ENCODE measurements around the gene GSTA5.
"Not testable (repeated sequence)": the region's sequence is repeated elsewhere in the genome, so short reads cannot be mapped to it uniquely, and the experiment has no call there.

GSTA5 gene

GRCh38 chr6:52802806-52803205, 37.8 kb downstream of the GSTA5 start:
- Histone ChIP-seq H3K27me3 (ENCODE audit: insufficient read depth, low read length, poor library complexity, severe bottlenecking) (no peaks in the 10 kb centered on the region), H3K4me3 (ENCODE audit: low read length, poor library complexity, severe bottlenecking) (no peak overlapping the region), H3F3A (ENCODE audit: low read depth) (no peaks in the 10 kb centered on the region), H2AFZ (ENCODE audit: low read length) (no peak overlapping the region), H3K9ac (ENCODE audit: low read depth, low read length, poor library complexity, severe bottlenecking) (no peak overlapping the region), H3K9me2 (replicated peaks; ENCODE audit: low read depth, low read length) (no peaks in the 10 kb centered on the region), H3K4me2 (ENCODE audit: low read depth, low read length, poor library complexity, severe bottlenecking) (no peak overlapping the region), H4K20me1 (ENCODE audit: insufficient read depth, low read length, poor library complexity, severe bottlenecking) (no peaks in the 10 kb centered on the region), H3K79me2 (ENCODE audit: insufficient read depth, low read length) (no peaks in the 10 kb centered on the region), H3K4me1 (ENCODE audit: insufficient read depth, low read length, poor library complexity, severe bottlenecking) (no peaks in the 10 kb centered on the region), H3K9me3 (ENCODE audit: insufficient read depth, low read depth, low read length) (no peaks in the 10 kb centered on the region), H3K36me3 (ENCODE audit: insufficient read depth, low read length) (no peaks in the 10 kb centered on the region)
- no peak for TF ChIP-seq CTCF (conservative IDR thresholded peaks at IDR 0.05; ENCODE audit: low read length)
- no peak for TF ChIP-seq EZH2phosphoT487 (IDR thresholded peaks at IDR 0.05; ENCODE audit: borderline replicate concordance)

GRCh38 chr6:52801188-52801841, 39.3 kb downstream of the GSTA5 start:
- Histone ChIP-seq H3K79me2 (ENCODE audit: insufficient read depth, low read length) (no peaks in the 10 kb centered on the region), H4K20me1 (ENCODE audit: insufficient read depth, low read length, poor library complexity, severe bottlenecking) (no peaks in the 10 kb centered on the region), H3K4me2 (ENCODE audit: low read depth, low read length, poor library complexity, severe bottlenecking) (no peak overlapping the region), H3F3A (ENCODE audit: low read depth) (no peaks in the 10 kb centered on the region), H3K27me3 (ENCODE audit: insufficient read depth, low read length, poor library complexity, severe bottlenecking) (no peaks in the 10 kb centered on the region), H3K4me3 (ENCODE audit: low read length, poor library complexity, severe bottlenecking) (no peak overlapping the region), H2AFZ (ENCODE audit: low read length) (no peak overlapping the region), H3K4me1 (ENCODE audit: insufficient read depth, low read length, poor library complexity, severe bottlenecking) (no peaks in the 10 kb centered on the region), H3K9me2 (replicated peaks; ENCODE audit: low read depth, low read length) (no peaks in the 10 kb centered on the region), H3K9me3 (ENCODE audit: insufficient read depth, low read depth, low read length) (no peaks in the 10 kb centered on the region), H3K36me3 (ENCODE audit: insufficient read depth, low read length) (no peaks in the 10 kb centered on the region), H3K9ac (ENCODE audit: low read depth, low read length, poor library complexity, severe bottlenecking) (no peak overlapping the region)
- TF ChIP-seq EZH2phosphoT487 (IDR thresholded peaks at IDR 0.05; ENCODE audit: borderline replicate concordance): no peak

- not testable (repeated sequence) for H2AFZ ChIP-seq (ENCODE audit: low read length); H3K9me2 ChIP-seq (replicated peaks; ENCODE audit: low read depth, low read length); H3K4me1 ChIP-seq (ENCODE audit: insufficient read depth, low read length, poor library complexity, severe bottlenecking); H3F3A ChIP-seq (ENCODE audit: low read depth); H3K4me3 ChIP-seq (ENCODE audit: low read length, poor library complexity, severe bottlenecking); H3K9ac ChIP-seq (ENCODE audit: low read depth, low read length, poor library complexity, severe bottlenecking); H3K4me2 ChIP-seq (ENCODE audit: low read depth, low read length, poor library complexity, severe bottlenecking); H3K79me2 ChIP-seq (ENCODE audit: insufficient read depth, low read length); H3K27me3 ChIP-seq (ENCODE audit: insufficient read depth, low read length, poor library complexity, severe bottlenecking); H3K9me3 ChIP-seq (ENCODE audit: insufficient read depth, low read depth, low read length); H4K20me1 ChIP-seq (ENCODE audit: insufficient read depth, low read length, poor library complexity, severe bottlenecking); H3K36me3 ChIP-seq (ENCODE audit: insufficient read depth, low read length)
Measured at GRCh38 chr6:52799272-52799671, 41.3 kb downstream of the GSTA5 start.

GRCh38 chr6:52794366-52794765, 46.2 kb downstream of the GSTA5 start:
- not testable (repeated sequence) for H3K27me3 ChIP-seq (ENCODE audit: insufficient read depth, low read length, poor library complexity, severe bottlenecking); H3K4me2 ChIP-seq (ENCODE audit: low read depth, low read length, poor library complexity, severe bottlenecking); H3K79me2 ChIP-seq (ENCODE audit: insufficient read depth, low read length)

More at GRCh38 chr6:52794366-52794765, 46.2 kb downstream of the GSTA5 start:
- H3K4me3 ChIP-seq (ENCODE audit: low read length, poor library complexity, severe bottlenecking); H3K36me3 ChIP-seq (ENCODE audit: insufficient read depth, low read length); H3K9ac ChIP-seq (ENCODE audit: low read depth, low read length, poor library complexity, severe bottlenecking); H4K20me1 ChIP-seq (ENCODE audit: insufficient read depth, low read length, poor library complexity, severe bottlenecking); H3K4me1 ChIP-seq (ENCODE audit: insufficient read depth, low read length, poor library complexity, severe bottlenecking); H2AFZ ChIP-seq (ENCODE audit: low read length); H3K9me2 ChIP-seq (replicated peaks; ENCODE audit: low read depth, low read length); H3F3A ChIP-seq (ENCODE audit: low read depth); H3K9me3 ChIP-seq (ENCODE audit: insufficient read depth, low read depth, low read length): not testable (repeated sequence)

All from Loucy (cell line).